ENCODE data around the gene IGLON5. TPM values are rescaled to one million over a fixed set of nuclear protein-coding genes. Genes with fewer than 3 reads are reported as not detected.

IGLON5 gene
- total RNA-seq, 4 donors from 2014 or later: not detected

- no peak overlapping the region for H3K27ac ChIP-seq
Measured at GRCh38 chr19:51370230-51370629, 58.8 kb downstream of the IGLON5 start.

GRCh38 chr19:51371186-51371690 lies 59.8 kb downstream of the IGLON5 start:
- ATAC-seq (no peak), DNase-seq (no peak)
- in situ Hi-C loops (cut with MboI; ENCODE audit: low sequenced_read_pairs in 4 of 4): no loop called here
- H3K36me3 ChIP-seq: no peaks in the 10 kb centered on the region
- H3K27me3 ChIP-seq: no peaks in the 10 kb centered on the region
- no peak for TF ChIP-seq CTCF (IDR thresholded peaks at IDR 0.05 in 4 of 5, conservative IDR thresholded peaks at IDR 0.05 in 1 of 5)
- TF ChIP-seq POLR2A (IDR thresholded peaks at IDR 0.05): no peak
- no peaks in the 10 kb centered on the region for H3K4me1 ChIP-seq
- no peak overlapping the region for H3K27ac ChIP-seq
- H3K4me3 ChIP-seq: no peak overlapping the region
- H3K9me3 ChIP-seq: no peaks in the 10 kb centered on the region
- intact Hi-C loops (cut with DNase I; ENCODE audit: low total_unique reads): no loop called here

More at GRCh38 chr19:51370230-51370629, 58.8 kb downstream of the IGLON5 start:
- in situ Hi-C loops (cut with MboI; ENCODE audit: low sequenced_read_pairs in 4 of 4): no loop called here
- DNase-seq (no peak), ATAC-seq (no peak)
- Histone ChIP-seq H3K36me3 (no peaks in the 10 kb centered on the region), H3K27me3 (no peaks in the 10 kb centered on the region), H3K4me3 (no peak overlapping the region), H3K4me1 (peaks cover 4% of the 10 kb centered on the region in 2 donors), H3K9me3 (no peaks in the 10 kb centered on the region)
- no peak for TF ChIP-seq CTCF (IDR thresholded peaks at IDR 0.05 in 4 of 5, conservative IDR thresholded peaks at IDR 0.05 in 1 of 5)
- no peak for TF ChIP-seq POLR2A (IDR thresholded peaks at IDR 0.05)
- intact Hi-C loops (cut with DNase I; ENCODE audit: low total_unique reads): no loop called here

- Histone ChIP-seq H3K4me1 (no peaks in the 10 kb centered on the region), H3K27ac (no peak overlapping the region), H3K27me3 (no peaks in the 10 kb centered on the region), H3K4me3 (no peak overlapping the region), H3K36me3 (no peaks in the 10 kb centered on the region), H3K9me3 (no peaks in the 10 kb centered on the region)
- TF ChIP-seq CTCF (IDR thresholded peaks at IDR 0.05 in 4 of 5, conservative IDR thresholded peaks at IDR 0.05 in 1 of 5) (no peak), POLR2A (IDR thresholded peaks at IDR 0.05) (no peak)
- DNase-seq (no peak), ATAC-seq (no peak)
- intact Hi-C loops (cut with DNase I; ENCODE audit: low total_unique reads) (no loop called here), in situ Hi-C loops (cut with MboI; ENCODE audit: low sequenced_read_pairs in 4 of 4) (no loop called here)
Measured at GRCh38 chr19:51372021-51372648, 60.7 kb downstream of the IGLON5 start.

GRCh38 chr19:51372649-51373504 lies 61.4 kb downstream of the IGLON5 start, which contains the start of gene NKG7:
Gene NKG7, minus strand, starts transcription at chr19:51372654. Its CDS starts 119 bp downstream, at chr19:51372535.
- no peak within 1 kb of the TSS for H3K27ac ChIP-seq
- DNase-seq (no peak), ATAC-seq (no peak)
- H3K9me3 ChIP-seq: no peaks in the 10 kb centered on the region
- in situ Hi-C loops (cut with MboI; ENCODE audit: low sequenced_read_pairs in 4 of 4) (no loop called here), intact Hi-C loops (cut with DNase I; ENCODE audit: low total_unique reads) (no loop called here)
- no peak within 1 kb of the TSS for H3K4me3 ChIP-seq
- H3K36me3 ChIP-seq: no peaks in the 10 kb centered on the region
- H3K27me3 ChIP-seq: no peaks in the 10 kb centered on the region
- H3K4me1 ChIP-seq: no peaks in the 10 kb centered on the region
- TF ChIP-seq CTCF (IDR thresholded peaks at IDR 0.05 in 4 of 5, conservative IDR thresholded peaks at IDR 0.05 in 1 of 5): no peak
